Activated naive CD8-positive, alpha-beta T cell treated with anti-CD3 and anti-CD28 coated beads, Interleukin-2, amount 50 U/mL, for 24 hours (primary cell): ENCODE results near the gene ACTL6B.
"Not testable (repeated sequence)": the region's sequence is repeated elsewhere in the genome, so short reads cannot be mapped to it uniquely, and the experiment has no call there.

Experiments used
- ATAC-seq: fragments of 150-1000 bp; cut with Tn5 transposase; one replicate; pipeline ENCODE4 v1.10.0; 2021
- DNase-seq: peaks from one replicate; pipeline ENCODE4 v3.0.0; 2021
- H3K27ac Mint-ChIP-seq: one replicate; pipeline ENCODE4 v1.8.0; 2021; ENCODE audit warnings: mild to moderate bottlenecking, mixed read lengths
- H3K27me3 Mint-ChIP-seq: one replicate; pipeline ENCODE4 v1.8.0; 2021; ENCODE audit warnings: mixed read lengths
- H3K36me3 Mint-ChIP-seq: one replicate; pipeline ENCODE4 v1.8.0; 2021; ENCODE audit warnings: low read depth, mixed read lengths
- H3K4me1 Mint-ChIP-seq: one replicate; pipeline ENCODE4 v1.8.0; 2021; ENCODE audit warnings: mixed read lengths
- H3K4me3 Mint-ChIP-seq: one replicate; pipeline ENCODE4 v1.8.0; 2021; ENCODE audit warnings: mild to moderate bottlenecking, moderate library complexity, mixed read lengths
- H3K9me3 Mint-ChIP-seq: one replicate; pipeline ENCODE4 v1.8.0; 2021; ENCODE audit warnings: mixed read lengths

ACTL6B gene

DNA sequence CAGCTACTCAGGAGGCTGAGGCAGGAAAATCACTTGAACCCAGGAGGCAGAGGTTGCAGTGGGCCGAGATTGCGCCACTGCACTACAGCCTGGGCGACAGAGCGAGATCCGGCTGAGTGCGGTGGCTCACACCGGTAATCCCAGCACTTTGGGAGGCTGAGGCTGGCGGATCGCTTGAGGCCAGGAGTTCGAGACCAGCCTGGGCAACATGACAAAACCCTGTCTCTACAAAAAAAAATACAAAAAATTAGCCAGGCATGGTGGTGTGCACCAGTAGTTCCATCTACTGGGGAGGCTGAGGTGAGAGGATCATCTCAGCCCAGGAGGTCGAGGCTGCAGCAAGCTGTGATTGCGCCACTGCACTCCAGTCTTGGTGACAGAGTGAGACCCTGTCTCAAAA lies 12.9 kb upstream of the ACTL6B start:
- not testable (repeated sequence) for H3K4me1 Mint-ChIP-seq, H3K27me3 Mint-ChIP-seq, H3K4me3 Mint-ChIP-seq, H3K36me3 Mint-ChIP-seq, H3K9me3 Mint-ChIP-seq, H3K27ac Mint-ChIP-seq, ATAC-seq, DNase-seq

DNA sequence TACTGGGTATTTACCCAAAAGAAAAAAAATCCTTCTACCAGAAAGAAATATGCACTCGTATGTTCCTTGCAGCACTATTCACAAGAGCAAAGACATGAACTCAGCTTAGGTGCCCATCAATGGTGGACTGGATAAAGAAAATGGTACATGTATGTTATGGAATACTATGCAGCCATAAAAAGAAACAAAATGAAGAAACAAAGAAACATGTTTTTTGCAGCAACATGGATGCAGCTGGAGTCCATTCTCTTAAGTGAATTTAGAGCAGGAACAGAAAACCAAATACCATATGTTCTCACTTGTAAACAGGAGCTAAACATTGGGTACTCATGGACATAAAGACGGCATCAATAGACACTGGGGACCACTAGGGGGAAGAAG lies 11.8 kb upstream of the ACTL6B start:
- H3K27ac Mint-ChIP-seq = no peak overlapping the region
- no peaks in the 10 kb centered on the region for H3K9me3 Mint-ChIP-seq
- DNase-seq (no peak), ATAC-seq (no peak)
- no peak overlapping the region for H3K4me3 Mint-ChIP-seq
- H3K36me3 Mint-ChIP-seq = no peaks in the 10 kb centered on the region
- H3K4me1 Mint-ChIP-seq = peaks cover 6% of the 10 kb centered on the region
- no peaks in the 10 kb centered on the region for H3K27me3 Mint-ChIP-seq

DNA sequence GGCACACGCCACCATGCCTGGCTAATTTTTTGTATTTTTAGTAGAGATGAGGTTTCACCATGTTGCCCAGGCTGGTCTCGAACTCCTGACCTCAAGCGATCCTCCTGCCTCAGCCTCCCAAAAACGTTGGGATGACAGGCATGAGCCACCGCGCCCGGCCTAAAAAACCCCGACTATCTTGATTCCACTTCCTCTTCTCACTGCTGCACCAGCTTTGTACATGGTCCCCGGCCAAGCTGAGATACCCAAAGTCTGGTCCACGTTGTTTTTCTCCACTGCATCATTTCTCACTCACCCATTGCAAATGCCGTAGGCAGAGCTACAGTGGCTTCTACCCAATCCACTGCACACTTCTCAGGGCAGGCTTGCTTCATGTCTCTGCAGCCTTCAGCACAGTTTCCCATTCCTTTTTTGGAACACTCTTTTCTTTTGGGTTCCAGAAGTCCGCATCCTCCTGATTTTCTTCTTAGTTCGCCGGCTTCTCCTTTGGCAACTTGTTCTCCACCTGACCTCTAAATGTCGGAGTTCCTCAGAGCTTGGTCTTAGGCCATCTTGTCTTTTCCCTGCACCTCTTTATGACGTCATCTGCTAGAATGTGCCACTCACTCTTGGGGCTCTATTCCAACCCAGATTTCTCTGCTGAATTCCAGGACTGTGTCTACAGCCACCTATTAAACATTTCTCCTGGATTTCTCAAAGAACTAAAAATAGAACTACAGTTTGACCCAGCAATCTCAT lies 11.3 kb upstream of the ACTL6B start:
- Mint-ChIP-seq H3K9me3 (no peaks in the 10 kb centered on the region), H3K27me3 (no peaks in the 10 kb centered on the region), H3K36me3 (no peaks in the 10 kb centered on the region), H3K4me1 (peaks cover under 1% of the 10 kb centered on the region), H3K4me3 (no peak overlapping the region), H3K27ac (no peak overlapping the region)
- no peak for ATAC-seq
- no peak for DNase-seq

DNA sequence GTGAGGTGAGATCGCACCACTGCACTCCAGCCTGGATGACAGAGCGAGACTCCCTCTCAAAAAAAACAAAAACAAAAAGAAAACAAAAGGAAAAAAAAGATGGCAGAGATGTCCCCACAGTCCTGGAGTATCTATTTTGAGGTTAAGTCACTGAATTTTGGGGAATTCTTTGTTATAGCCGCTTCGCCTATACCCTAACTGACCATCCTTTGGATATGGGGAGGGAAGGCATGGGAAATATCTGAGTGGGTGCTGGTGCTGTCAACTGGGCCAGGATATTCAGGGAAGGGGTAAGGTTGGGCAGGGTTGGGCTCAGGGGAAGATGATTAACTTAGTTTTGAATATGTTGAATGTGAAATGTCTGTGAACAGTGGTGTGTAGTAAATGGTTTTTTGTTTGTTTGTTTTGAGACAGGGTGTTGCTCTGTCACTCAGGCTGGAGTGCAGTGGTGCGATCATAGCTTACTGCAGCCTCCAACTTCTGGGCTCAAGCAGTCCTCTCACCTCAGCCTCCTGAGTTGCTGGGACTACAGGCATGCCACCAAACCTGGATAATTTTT lies 9.0 kb upstream of the ACTL6B start:
- no peak overlapping the region for H3K4me3 Mint-ChIP-seq
- no peak for ATAC-seq
- no peaks in the 10 kb centered on the region for H3K36me3 Mint-ChIP-seq
- no peak overlapping the region for H3K27ac Mint-ChIP-seq
- peaks cover 3% of the 10 kb centered on the region for H3K27me3 Mint-ChIP-seq
- DNase-seq = no peak
- H3K4me1 Mint-ChIP-seq = no peaks in the 10 kb centered on the region
- no peaks in the 10 kb centered on the region for H3K9me3 Mint-ChIP-seq

DNA sequence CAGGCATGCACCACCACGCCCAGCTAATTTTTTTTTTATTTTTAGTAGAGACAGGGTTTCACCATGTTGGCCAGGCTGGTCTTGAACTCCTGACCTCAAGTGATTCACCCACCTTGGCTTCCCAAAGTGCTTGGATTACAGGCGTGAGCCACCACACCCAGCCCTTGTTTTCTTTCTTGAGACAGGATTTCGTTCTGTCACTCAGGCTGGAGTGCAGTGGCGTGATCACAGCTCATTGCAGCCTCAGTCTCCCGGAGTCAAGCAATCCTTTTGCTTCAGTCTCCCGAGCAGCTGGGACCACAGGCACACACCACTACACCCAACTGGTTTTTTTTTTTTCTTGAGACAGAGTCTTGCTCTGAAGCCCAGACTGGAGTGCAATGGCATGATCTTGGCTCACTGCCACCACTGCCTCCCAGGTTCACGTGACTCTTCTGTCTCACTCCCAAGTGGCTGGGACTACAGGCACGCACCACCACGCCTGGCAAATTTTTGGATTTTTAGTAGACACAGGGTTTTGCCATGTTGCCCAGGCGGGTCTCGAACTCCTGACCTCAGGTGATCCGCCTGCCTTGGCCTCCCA lies 6.0 kb upstream of the ACTL6B start:
- H3K27ac Mint-ChIP-seq, H3K4me1 Mint-ChIP-seq, H3K4me3 Mint-ChIP-seq, ATAC-seq, H3K9me3 Mint-ChIP-seq, DNase-seq, H3K36me3 Mint-ChIP-seq: not testable (repeated sequence)
- H3K27me3 Mint-ChIP-seq = peaks cover 21% of the 10 kb centered on the region

DNA sequence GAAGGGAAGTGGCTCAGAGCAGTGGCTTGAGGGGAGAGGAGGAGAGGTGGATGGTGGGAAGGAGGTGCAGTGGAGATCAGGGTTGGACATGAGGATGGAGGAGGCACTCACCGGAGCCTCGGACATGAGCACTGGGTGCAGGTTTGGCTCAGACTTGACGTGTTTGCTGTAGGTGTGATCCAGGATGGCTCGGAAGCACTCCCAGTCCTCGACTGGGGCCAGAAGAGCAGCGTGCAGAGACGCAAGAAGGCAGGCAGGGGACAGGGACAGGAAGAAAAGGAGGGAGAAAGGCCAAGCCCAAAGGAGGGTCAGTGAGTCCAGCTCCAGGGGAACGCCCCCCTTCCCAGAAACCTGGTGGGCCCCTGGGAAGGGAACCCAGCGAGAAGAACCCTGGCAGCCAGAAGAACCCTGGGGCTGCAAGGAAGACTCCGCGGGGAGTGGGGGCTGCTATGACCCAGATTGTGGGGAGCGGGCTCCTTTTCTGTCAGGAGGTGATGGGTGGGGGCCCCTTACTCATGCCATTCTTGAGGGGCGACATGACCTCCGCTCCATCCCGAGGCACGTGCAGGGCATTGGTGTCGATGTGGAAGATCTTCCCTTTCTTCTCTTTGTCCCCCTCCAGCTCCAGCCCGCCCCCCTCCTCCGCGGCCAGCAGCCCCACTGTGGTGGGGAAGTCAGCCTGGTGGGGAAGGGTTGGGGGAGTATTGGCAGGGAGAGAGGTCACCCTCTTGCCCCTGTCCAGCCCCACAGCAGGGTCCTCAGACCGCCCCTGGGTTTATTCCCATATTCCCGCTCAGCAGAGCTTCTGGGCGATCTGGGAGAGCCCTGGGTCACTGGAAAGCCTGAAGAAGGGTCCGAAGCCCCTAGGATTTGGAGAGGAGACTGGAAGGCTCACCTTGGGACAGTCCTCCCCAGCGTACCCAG lies 1.1 kb downstream of the ACTL6B start:
- ATAC-seq = no peak
- H3K9me3 Mint-ChIP-seq = no peaks in the 10 kb centered on the region
- no peaks in the 10 kb centered on the region for H3K4me1 Mint-ChIP-seq
- H3K4me3 Mint-ChIP-seq = no peak overlapping the region
- no peak for DNase-seq
- no peaks in the 10 kb centered on the region for H3K36me3 Mint-ChIP-seq
- no peak overlapping the region for H3K27ac Mint-ChIP-seq
- peaks cover 51% of the 10 kb centered on the region for H3K27me3 Mint-ChIP-seq

DNA sequence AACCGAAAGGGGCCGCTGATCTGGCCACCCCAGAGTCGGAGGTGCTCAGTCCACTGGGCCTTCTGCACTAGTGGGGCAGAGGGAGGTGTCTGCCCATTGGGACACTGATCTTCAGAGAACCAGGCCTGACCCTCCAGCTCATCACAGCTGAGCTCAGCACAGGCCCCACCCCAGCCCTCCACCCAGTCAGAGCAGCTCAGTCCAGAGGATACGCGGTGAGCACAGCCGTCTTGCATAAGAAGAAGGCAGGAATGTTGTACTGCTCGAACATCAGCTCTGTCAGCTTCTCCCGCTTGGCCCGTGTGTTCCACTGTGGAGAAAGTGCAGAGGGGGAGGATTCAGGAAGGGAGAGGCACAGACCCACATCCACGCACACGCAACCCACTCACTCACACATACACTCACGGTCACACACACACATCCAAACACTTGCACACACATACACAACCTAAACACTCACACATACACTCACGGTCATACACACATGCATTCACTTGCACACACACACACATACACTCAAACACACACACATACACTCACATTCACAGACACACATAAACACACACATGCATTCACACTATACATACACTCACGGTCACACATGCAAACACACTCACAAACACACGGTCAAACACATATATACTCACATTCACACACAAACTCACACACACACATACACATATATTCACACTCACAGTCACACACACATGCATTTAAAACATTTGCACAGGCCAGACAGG lies 6.3 kb downstream of the ACTL6B start:
- H3K4me3 Mint-ChIP-seq = no peak overlapping the region
- no peaks in the 10 kb centered on the region for H3K4me1 Mint-ChIP-seq
- peaks cover 26% of the 10 kb centered on the region for H3K27me3 Mint-ChIP-seq
- H3K27ac Mint-ChIP-seq = no peak overlapping the region
- DNase-seq = no peak
- no peak for ATAC-seq
- no peaks in the 10 kb centered on the region for H3K9me3 Mint-ChIP-seq
- H3K36me3 Mint-ChIP-seq = no peaks in the 10 kb centered on the region

DNA sequence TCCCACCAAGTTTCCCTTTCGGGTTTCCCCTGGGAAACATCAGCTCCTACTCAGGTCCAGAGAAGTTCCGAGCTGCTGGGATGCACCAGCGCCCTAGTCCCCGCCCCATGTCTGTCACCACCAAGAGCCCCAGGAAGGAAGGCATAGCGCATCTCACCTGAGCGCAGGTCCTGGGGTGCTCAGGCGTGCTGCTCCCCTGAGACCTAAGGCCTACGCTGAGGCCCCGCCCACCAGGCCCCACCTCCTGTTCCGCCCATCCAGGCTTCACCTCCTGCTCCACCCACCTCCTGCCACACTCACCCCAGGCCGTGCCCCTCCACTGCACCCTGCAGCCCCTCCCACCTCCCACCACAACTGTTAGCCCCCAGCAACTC lies 13.7 kb downstream of the ACTL6B start:
- Mint-ChIP-seq H3K27ac (no peak overlapping the region), H3K4me1 (no peaks in the 10 kb centered on the region), H3K27me3 (peaks cover 5% of the 10 kb centered on the region), H3K36me3 (no peaks in the 10 kb centered on the region), H3K4me3 (no peak overlapping the region), H3K9me3 (no peaks in the 10 kb centered on the region)
- DNase-seq = peak; percentile 39
- ATAC-seq = peak; percentile 59

DNA sequence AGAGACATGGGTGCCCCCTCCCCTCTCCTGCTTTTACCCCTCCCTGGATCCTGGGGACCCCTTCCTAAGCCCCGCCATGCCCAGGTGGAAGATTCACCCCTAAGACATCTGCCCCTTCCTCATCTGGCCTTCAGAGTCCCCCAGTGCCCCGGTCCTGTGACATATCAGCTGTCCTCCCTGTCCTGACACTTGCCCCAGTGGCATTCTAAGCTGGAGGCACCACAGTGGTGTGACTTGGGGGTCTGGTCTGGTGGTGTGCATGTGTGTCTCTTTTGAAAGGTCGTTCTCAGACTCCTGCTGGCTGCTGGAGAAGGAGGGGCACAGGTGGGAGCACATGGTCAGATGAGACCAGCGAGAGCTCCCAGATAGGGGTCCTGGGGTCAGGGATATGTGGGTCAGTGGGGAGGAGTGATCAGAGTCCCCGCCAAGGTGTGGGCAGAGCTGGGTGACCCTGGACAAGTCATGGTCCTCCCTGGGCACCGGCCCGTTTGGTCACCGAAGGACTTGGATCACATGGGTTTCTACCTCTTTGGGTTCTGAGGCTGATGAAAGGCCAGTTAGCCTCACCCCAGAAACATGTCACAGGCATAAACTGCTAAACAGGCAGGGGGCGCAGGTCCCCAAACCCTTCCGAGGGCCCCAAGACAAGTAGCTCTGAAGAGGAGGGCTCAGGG lies 14.3 kb downstream of the ACTL6B start:
- H3K4me1 Mint-ChIP-seq = no peaks in the 10 kb centered on the region
- no peak for DNase-seq
- H3K27ac Mint-ChIP-seq = no peak overlapping the region
- no peaks in the 10 kb centered on the region for H3K9me3 Mint-ChIP-seq
- ATAC-seq = no peak
- peaks cover 5% of the 10 kb centered on the region for H3K27me3 Mint-ChIP-seq
- H3K4me3 Mint-ChIP-seq = no peak overlapping the region
- no peaks in the 10 kb centered on the region for H3K36me3 Mint-ChIP-seq

DNA sequence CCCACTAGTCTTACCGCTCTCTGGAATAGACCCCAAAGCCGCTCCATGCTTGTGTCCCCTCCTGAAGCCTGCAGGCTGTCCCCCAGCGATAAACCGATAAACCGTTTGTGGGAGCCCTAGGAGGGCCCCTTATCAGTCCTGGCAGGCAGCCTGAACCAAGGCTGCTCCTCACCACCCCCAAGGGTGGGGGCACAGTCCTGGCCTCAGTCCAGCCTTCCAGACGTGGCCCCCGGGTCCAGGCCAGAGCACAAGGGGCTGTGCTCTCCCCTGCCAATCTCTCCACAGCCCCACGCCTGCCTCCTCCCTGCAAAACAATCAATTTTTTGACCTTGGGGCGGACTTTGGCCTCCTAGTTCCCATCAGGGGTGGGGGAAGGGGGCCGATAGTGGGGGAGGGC lies 14.8 kb downstream of the ACTL6B start, which contains the start of gene TFR2:
TSS of gene TFR2 (minus strand) at position 90 of the 397 bp plus-strand sequence. CDS start at position 47, 43 bp downstream.
- no peaks in the 10 kb centered on the region for H3K36me3 Mint-ChIP-seq
- DNase-seq = no peak
- no peaks in the 10 kb centered on the region for H3K9me3 Mint-ChIP-seq
- H3K4me1 Mint-ChIP-seq = no peaks in the 10 kb centered on the region
- no peak for ATAC-seq
- no peak within 1 kb of the TSS for H3K27ac Mint-ChIP-seq
- peaks cover 5% of the 10 kb centered on the region for H3K27me3 Mint-ChIP-seq
- no peak within 1 kb of the TSS for H3K4me3 Mint-ChIP-seq

DNA sequence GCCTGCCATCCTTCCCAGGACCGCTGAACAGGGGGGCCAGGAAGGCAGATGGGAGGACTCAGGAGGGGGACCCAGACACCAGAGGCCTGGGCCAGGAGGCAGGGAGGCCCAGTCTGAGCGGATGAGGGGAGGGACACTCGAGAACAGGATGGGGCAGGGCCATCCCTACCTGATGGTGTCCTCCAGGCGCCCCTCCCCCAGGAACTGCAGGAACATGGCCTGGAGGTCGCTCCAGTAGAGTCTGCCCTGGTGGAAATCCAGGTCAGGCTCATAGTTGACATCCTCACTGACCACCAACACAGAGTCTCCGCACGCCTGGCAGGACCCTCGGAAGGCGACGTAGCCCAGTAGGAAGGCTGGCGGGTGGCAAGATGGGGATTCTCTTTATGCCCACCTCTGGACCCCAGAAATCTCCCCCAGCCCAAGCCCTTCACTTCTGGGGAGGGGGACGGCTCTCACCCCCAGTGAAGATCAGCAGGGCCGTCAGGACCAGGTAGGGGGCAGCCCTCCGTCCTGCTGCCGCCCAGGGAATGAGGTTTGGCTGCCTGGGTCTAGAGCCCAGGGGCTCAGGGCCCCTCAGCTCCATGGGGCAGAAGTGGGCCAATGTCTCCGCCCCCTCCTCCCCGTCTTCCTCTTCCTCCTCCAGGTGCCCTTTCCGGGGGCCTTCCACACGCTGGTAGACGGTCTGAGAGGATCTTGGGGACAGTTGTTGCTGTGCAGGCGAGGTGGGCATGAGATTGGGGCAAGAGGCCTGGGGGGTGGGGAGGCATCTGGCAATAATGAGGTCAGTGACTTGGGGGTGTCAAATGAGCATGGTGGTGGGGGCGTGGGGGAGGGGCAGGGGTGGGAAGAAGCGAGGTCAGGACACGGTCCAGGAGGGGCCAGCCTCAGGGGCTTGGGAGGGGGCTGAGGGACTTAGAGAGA lies 15.5 kb downstream of the ACTL6B start:
- ATAC-seq (no peak), DNase-seq (no peak)
- Mint-ChIP-seq H3K4me3 (no peak overlapping the region), H3K4me1 (no peaks in the 10 kb centered on the region), H3K27me3 (peaks cover 5% of the 10 kb centered on the region), H3K36me3 (no peaks in the 10 kb centered on the region), H3K27ac (no peak overlapping the region), H3K9me3 (no peaks in the 10 kb centered on the region)

DNA sequence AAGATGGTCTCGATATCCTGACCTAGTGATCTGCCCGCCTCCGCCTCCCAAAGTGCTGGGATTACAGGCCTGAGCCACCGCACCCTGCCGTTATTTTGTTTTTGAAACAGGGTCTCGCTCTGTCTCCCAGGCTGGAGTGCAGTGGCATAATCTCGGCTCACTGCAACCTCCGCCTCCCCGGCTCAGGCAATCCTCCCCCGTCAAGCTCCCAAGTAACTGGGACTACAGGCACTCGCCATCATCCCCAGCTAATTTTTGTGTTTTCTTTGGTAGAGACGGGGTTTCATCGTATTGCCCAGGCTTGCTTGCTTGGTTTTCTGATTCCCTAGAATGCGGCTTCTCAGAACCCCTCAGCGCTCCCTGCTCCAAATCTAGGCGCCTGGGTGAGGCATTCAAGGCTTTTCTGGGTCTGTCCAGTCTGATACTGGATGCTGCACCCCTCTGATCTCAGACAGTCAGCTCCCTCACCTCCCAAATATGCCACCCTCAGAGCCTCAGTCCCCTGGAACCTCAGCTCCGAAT lies 16.2 kb downstream of the ACTL6B start:
- H3K27me3 Mint-ChIP-seq = peaks cover under 1% of the 10 kb centered on the region
- no peak overlapping the region for H3K4me3 Mint-ChIP-seq
- H3K36me3 Mint-ChIP-seq = no peaks in the 10 kb centered on the region
- DNase-seq = no peak
- H3K4me1 Mint-ChIP-seq = no peaks in the 10 kb centered on the region
- H3K9me3 Mint-ChIP-seq = no peaks in the 10 kb centered on the region
- ATAC-seq = no peak
- H3K27ac Mint-ChIP-seq = no peak overlapping the region
